HepG2 (cell line): Measurements from ENCODE around the gene GATA3. TPM values are rescaled to one million over a fixed set of nuclear protein-coding genes. Genes with fewer than 3 reads are reported as not detected.

Experiments
- ARID5B ChIP-seq: IDR thresholded peaks from 2 replicates; pipeline ENCODE4 v1.4.0; 2020; ENCODE audit warnings: mild to moderate bottlenecking, missing genetic modification reagents
- FOXC1 ChIP-seq: sonication (generic); formaldehyde crosslinking; IDR thresholded peaks from 2 replicates; pipeline ENCODE4 v1.8.0; 2022; ENCODE audit warnings: mild to moderate bottlenecking, missing genetic modification reagents, borderline replicate concordance
- HNRNPL ChIP-seq: fragments of 200-400 bp; formaldehyde crosslinking; IDR thresholded peaks from 2 replicates; pipeline ENCODE4 v1.6.1; 2017; ENCODE audit warnings: mild to moderate bottlenecking, low read depth, low read length
- MTF1 ChIP-seq: sonication (generic); formaldehyde crosslinking; IDR thresholded peaks from 2 replicates; pipeline ENCODE4 v1.5.0; 2020; ENCODE audit warnings: missing genetic modification reagents
- NBN ChIP-seq: fragments of 450-650 bp; conservative IDR thresholded peaks from 2 replicates; pipeline ENCODE4 v1.6.1; 2017
- NCOR1 ChIP-seq: fragments of 200-600 bp; sonication (generic); IDR thresholded peaks from 2 replicates; pipeline ENCODE4 v1.7.0; 2017; ENCODE audit warnings: antibody characterized with exemption, low read length, borderline replicate concordance
- NR2C2 ChIP-seq: sonication (generic); formaldehyde crosslinking; IDR thresholded peaks from 2 replicates; pipeline ENCODE4 v1.4.0; 2020; ENCODE audit warnings: missing genetic modification reagents, mild to moderate bottlenecking, moderate library complexity, borderline replicate concordance
- SKI ChIP-seq: fragments of 450-650 bp; IDR thresholded peaks from one replicate; pipeline ENCODE4 v1.6.1; 2018; ENCODE audit warnings: mild to moderate bottlenecking; ENCODE audit not compliant: partially characterized antibody
- SOX6 ChIP-seq, 2 experiments: fragments of 450-650 bp in 1 of 2; sonication (generic) in 1 of 2; formaldehyde crosslinking in 1 of 2; IDR thresholded peaks; 2 replicates each; pipeline versions ENCODE4 v1.4.0 to v1.6.1; 2017 to 2020; ENCODE audit warnings: antibody characterized with exemption in 1 of 2, mild to moderate bottlenecking in 1 of 2, missing genetic modification reagents in 1 of 2
- XBP1 ChIP-seq: sonication (generic); formaldehyde crosslinking; IDR thresholded peaks from 2 replicates; pipeline ENCODE4 v1.5.0; 2020; ENCODE audit warnings: missing genetic modification reagents
- ZKSCAN8 ChIP-seq: IDR thresholded peaks from 2 replicates; pipeline ENCODE4 v1.6.1; 2016; ENCODE audit warnings: borderline replicate concordance, missing genetic modification reagents, missing compliant biosample characterization
- ZNF232 ChIP-seq: sonication (generic); formaldehyde crosslinking; IDR thresholded peaks from 2 replicates; pipeline ENCODE4 v1.4.0; 2020; ENCODE audit warnings: missing genetic modification reagents, borderline replicate concordance
- ZNF263 ChIP-seq: sonication (generic); formaldehyde crosslinking; IDR thresholded peaks from 2 replicates; pipeline ENCODE4 v1.4.0; 2020; ENCODE audit warnings: missing genetic modification reagents
- ZNF414 ChIP-seq: sonication (generic); formaldehyde crosslinking; IDR thresholded peaks from 2 replicates; pipeline ENCODE4 v1.5.0; 2020; ENCODE audit warnings: missing genetic modification reagents
- ZNF432 ChIP-seq: sonication (generic); formaldehyde crosslinking; IDR thresholded peaks from 2 replicates; pipeline ENCODE4 v1.5.0; 2020; ENCODE audit warnings: missing genetic modification reagents, mild to moderate bottlenecking, borderline replicate concordance
- ZNF496 ChIP-seq: sonication (generic); formaldehyde crosslinking; IDR thresholded peaks from 2 replicates; pipeline ENCODE4 v1.8.1; 2023; ENCODE audit warnings: mild to moderate bottlenecking, moderate library complexity, missing genetic modification reagents; ENCODE audit not compliant: insufficient replicate concordance
- ZNF652 ChIP-seq: IDR thresholded peaks from 2 replicates; pipeline ENCODE4 v1.6.1; 2016; ENCODE audit warnings: low read depth, borderline replicate concordance
- ZNF746 ChIP-seq: sonication (generic); formaldehyde crosslinking; IDR thresholded peaks from 2 replicates; pipeline ENCODE4 v1.8.0; 2022; ENCODE audit warnings: mild to moderate bottlenecking, missing genetic modification reagents
- ZSCAN12 ChIP-seq: sonication (generic); formaldehyde crosslinking; IDR thresholded peaks from 2 replicates; pipeline ENCODE4 v1.9.0; 2021; ENCODE audit warnings: mild to moderate bottlenecking, missing genetic modification reagents
- polyA plus RNA-seq, 8 experiments: library from polyadenylated mRNA; depleted of rRNA in 3 of 8; stranded (reverse) in 7 of 8; unstranded in 1 of 8; fragments of >200 nt; fragmentation: Illumina TruSeq in 4 of 8; extraction: Trizol in 4 of 8; gene quantifications; 2 replicates each; pipeline versions ENCODE4 v1.2.1 to v1.2.3, GENCODE V29; 2011 to 2016; ENCODE audit warnings: low read depth in 4 of 8, missing spikeins in 1 of 8, mixed read lengths in 1 of 8; ENCODE audit not compliant: insufficient read depth in 1 of 8
- total RNA-seq, 5 experiments: library from RNA; depleted of rRNA; stranded (reverse); fragments of >200 nt; fragmentation: Illumina TruSeq; extraction: Trizol; gene quantifications; 2 replicates each; pipeline ENCODE4 v1.2.3, GENCODE V29; 2016; ENCODE audit warnings: low read depth in 1 of 5
- TF ChIP-seq, protein P1 (sequence below): sonication (generic); formaldehyde crosslinking; IDR thresholded peaks from 2 replicates; pipeline ENCODE4 v1.4.0; 2020; ENCODE audit warnings: missing genetic modification reagents

Gene GATA3
- total and polyA plus RNA-seq, 2 of the 13 experiments (the other 11 are each of a cell fraction or from before 2014, with no cell fraction given) = not detected

- TF ChIP-seq XBP1 = no peak
- TF ChIP-seq ZNF232 = 0 out of 2 replicates have a peak, but pooled peaks have one; percentile 39
- peak; percentile 79; the same call in 1 of the 2 replicates for TF ChIP-seq ZNF746
- no peak for TF ChIP-seq HNRNPL
- TF ChIP-seq SOX6 (IDR thresholded peaks at IDR 0.05) = no peak
- TF ChIP-seq SOX6 (CRISPR knock-in tag; IDR thresholded peaks at IDR 0.05) = peak; percentile 86
- no peak for TF ChIP-seq MTF1 (CRISPR knock-in tag)
- TF ChIP-seq ZNF263 = 0 out of 2 replicates have a peak, but pooled peaks have one; percentile 20
- TF ChIP-seq NR2C2 (CRISPR knock-in tag) = 0 out of 2 replicates have a peak, but pooled peaks have one; percentile 20
- TF ChIP-seq SKI = peak; percentile 28
- TF ChIP-seq ZNF496 (CRISPR knock-in tag) = no peak
- TF ChIP-seq NCOR1 = peak; percentile 59; the same call in 1 of the 2 replicates
- peak; percentile 93 for TF ChIP-seq ARID5B (CRISPR knock-in tag)
- 0 out of 2 replicates have a peak, but pooled peaks have one; percentile 62 for TF ChIP-seq ZSCAN12 (CRISPR knock-in tag)
- TF ChIP-seq, protein P1, sequence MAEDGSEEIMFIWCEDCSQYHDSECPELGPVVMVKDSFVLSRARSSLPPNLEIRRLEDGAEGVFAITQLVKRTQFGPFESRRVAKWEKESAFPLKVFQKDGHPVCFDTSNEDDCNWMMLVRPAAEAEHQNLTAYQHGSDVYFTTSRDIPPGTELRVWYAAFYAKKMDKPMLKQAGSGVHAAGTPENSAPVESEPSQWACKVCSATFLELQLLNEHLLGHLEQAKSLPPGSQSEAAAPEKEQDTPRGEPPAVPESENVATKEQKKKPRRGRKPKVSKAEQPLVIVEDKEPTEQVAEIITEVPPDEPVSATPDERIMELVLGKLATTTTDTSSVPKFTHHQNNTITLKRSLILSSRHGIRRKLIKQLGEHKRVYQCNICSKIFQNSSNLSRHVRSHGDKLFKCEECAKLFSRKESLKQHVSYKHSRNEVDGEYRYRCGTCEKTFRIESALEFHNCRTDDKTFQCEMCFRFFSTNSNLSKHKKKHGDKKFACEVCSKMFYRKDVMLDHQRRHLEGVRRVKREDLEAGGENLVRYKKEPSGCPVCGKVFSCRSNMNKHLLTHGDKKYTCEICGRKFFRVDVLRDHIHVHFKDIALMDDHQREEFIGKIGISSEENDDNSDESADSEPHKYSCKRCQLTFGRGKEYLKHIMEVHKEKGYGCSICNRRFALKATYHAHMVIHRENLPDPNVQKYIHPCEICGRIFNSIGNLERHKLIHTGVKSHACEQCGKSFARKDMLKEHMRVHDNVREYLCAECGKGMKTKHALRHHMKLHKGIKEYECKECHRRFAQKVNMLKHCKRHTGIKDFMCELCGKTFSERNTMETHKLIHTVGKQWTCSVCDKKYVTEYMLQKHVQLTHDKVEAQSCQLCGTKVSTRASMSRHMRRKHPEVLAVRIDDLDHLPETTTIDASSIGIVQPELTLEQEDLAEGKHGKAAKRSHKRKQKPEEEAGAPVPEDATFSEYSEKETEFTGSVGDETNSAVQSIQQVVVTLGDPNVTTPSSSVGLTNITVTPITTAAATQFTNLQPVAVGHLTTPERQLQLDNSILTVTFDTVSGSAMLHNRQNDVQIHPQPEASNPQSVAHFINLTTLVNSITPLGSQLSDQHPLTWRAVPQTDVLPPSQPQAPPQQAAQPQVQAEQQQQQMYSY (CRISPR knock-in tag) = peak; percentile 41; the same call in 1 of the 2 replicates
- no peak for TF ChIP-seq NBN
- peak; percentile 33; the same call in 1 of the 2 replicates for TF ChIP-seq ZKSCAN8 (CRISPR knock-in tag)
- TF ChIP-seq ZNF414 = 0 out of 2 replicates have a peak, but pooled peaks have one; percentile 37
- no peak for TF ChIP-seq ZNF652 (CRISPR knock-in tag)
- TF ChIP-seq ZNF432 (CRISPR knock-in tag) = no peak
- peak; percentile 64; the same call in 1 of the 2 replicates for TF ChIP-seq FOXC1
Measured at GRCh38 chr10:8050556-8051108, 3.9 kb upstream of the GATA3 start (continued).
